Glutamatergic neuron (in vitro differentiated cells): ENCODE results near the gene RPS6KA2. TPM values are rescaled to one million over a fixed set of nuclear protein-coding genes. Genes with fewer than 3 reads are reported as not detected.

Experiments
- DNase-seq: peaks from one replicate; pipeline ENCODE4 v3.0.0; 2022
- H3K27ac Mint-ChIP-seq: one replicate; pipeline ENCODE4 v1.8.0; 2020; ENCODE audit warnings: mild to moderate bottlenecking, mixed read lengths, inconsistent platforms; ENCODE audit not compliant: unreplicated experiment
- H3K27me3 Mint-ChIP-seq: one replicate; pipeline ENCODE4 v1.8.0; 2020; ENCODE audit warnings: mild to moderate bottlenecking, moderate library complexity, mixed read lengths, inconsistent platforms; ENCODE audit not compliant: unreplicated experiment
- H3K36me3 Mint-ChIP-seq: one replicate; pipeline ENCODE4 v1.8.0; 2020; ENCODE audit warnings: mild to moderate bottlenecking, mixed read lengths, inconsistent platforms; ENCODE audit not compliant: unreplicated experiment
- H3K4me1 Mint-ChIP-seq: one replicate; pipeline ENCODE4 v1.8.0; 2020; ENCODE audit warnings: mild to moderate bottlenecking, low read depth, mixed read lengths, inconsistent platforms; ENCODE audit not compliant: unreplicated experiment
- H3K4me3 Mint-ChIP-seq: one replicate; pipeline ENCODE4 v1.8.0; 2020; ENCODE audit warnings: mild to moderate bottlenecking, mixed read lengths, inconsistent platforms; ENCODE audit not compliant: unreplicated experiment
- H3K9me3 Mint-ChIP-seq: one replicate; pipeline ENCODE4 v1.8.0; 2020; ENCODE audit warnings: mild to moderate bottlenecking, moderate library complexity, mixed read lengths, inconsistent platforms; ENCODE audit not compliant: unreplicated experiment
- total RNA-seq: library from RNA; stranded (reverse); fragmentation: NEBNext Ultra II Directional; extraction: Animal tissue kit (Norgen Biotek cat#: 25700); gene quantifications from one replicate; pipeline ENCODE4 v1.2.1, GENCODE V29; 2021; ENCODE audit not compliant: unreplicated experiment
- TF ChIP-seq, protein P1 (sequence below): fragments of 200-600 bp; sonication (generic); IDR thresholded peaks from one replicate; pipeline ENCODE4 v1.5.0; 2021; ENCODE audit not compliant: partially characterized antibody, unreplicated experiment

RPS6KA2 gene
- total RNA-seq, 1 donor from 2014 or later: 109 TPM

DNA sequence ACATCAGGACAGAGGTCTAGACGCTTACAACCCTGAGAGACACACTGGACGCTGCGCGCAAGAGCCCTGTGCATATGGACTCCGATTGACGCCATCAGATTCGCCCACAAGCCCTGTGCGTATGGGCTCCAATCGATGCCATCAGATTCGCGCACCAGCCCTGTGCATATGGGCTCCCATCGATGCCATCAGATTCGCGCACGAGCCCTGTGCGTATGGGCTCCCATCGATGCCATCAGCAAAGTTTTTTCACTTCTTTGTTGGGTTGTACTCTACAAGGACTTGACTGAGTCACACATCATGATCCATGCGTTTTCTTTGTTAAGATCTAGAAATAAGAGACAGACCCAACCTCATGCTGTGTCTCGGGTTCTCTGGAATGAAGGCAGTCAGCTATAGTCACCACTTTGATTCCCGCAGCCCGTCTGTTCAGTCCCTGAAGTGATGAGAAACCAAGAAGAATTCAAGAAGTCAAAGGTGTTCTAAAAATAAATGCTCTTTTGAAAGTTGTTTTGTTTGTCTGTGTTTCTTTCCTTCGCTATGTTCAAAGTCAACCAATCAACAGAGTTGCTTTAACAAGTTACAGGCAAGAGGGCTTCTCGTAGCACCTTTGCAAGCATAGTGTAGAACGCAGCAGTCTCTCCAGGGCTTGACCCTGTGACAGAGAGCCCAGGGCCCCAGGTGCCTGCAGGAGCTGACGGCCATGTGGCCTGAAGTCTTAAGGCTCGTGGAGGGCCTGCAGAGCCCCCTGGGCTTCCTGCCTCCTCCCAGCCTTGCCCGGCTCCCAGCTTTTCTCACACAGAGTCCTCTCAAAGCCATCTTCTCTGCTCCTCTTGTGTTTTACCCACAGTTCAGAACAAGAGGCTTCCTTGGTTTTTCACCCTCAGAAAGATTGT, 7.9 kb downstream of the RPS6KA2 start:
- no peak for DNase-seq
- TF ChIP-seq, protein P1, sequence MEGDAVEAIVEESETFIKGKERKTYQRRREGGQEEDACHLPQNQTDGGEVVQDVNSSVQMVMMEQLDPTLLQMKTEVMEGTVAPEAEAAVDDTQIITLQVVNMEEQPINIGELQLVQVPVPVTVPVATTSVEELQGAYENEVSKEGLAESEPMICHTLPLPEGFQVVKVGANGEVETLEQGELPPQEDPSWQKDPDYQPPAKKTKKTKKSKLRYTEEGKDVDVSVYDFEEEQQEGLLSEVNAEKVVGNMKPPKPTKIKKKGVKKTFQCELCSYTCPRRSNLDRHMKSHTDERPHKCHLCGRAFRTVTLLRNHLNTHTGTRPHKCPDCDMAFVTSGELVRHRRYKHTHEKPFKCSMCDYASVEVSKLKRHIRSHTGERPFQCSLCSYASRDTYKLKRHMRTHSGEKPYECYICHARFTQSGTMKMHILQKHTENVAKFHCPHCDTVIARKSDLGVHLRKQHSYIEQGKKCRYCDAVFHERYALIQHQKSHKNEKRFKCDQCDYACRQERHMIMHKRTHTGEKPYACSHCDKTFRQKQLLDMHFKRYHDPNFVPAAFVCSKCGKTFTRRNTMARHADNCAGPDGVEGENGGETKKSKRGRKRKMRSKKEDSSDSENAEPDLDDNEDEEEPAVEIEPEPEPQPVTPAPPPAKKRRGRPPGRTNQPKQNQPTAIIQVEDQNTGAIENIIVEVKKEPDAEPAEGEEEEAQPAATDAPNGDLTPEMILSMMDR: no peak
- peaks cover 6% of the 10 kb centered on the region for H3K27me3 Mint-ChIP-seq
- H3K36me3 Mint-ChIP-seq: peaks cover 13% of the 10 kb centered on the region
- no peak overlapping the region for H3K4me3 Mint-ChIP-seq
- H3K9me3 Mint-ChIP-seq: peaks cover 4% of the 10 kb centered on the region
- peaks cover 28% of the 10 kb centered on the region for H3K4me1 Mint-ChIP-seq
- no peak overlapping the region for H3K27ac Mint-ChIP-seq

DNA sequence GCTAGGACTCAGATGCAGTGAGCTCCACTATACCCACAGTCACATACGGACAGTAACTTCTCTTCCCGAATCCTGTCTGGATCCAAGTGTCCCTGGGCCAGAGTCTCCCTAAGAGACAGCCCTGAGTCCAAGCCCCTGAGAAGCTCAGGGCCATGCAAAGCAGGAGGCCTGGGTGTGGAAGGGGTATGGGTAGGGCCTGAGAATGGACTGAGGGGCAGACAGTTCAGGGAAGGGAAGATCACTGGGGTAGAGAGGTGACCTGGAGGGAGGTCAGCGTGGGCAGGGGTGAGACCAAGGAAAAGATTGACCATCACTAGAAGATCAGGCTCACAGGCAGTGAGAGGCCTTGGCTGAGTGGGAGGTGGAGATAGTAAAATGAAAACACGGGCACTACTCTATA, 8.8 kb downstream of the RPS6KA2 start:
- Mint-ChIP-seq H3K36me3 (peaks cover 13% of the 10 kb centered on the region), H3K9me3 (peaks cover 4% of the 10 kb centered on the region), H3K4me1 (peaks cover 35% of the 10 kb centered on the region), H3K27me3 (peaks cover 6% of the 10 kb centered on the region), H3K4me3 (peak overlapping the region; percentile 0), H3K27ac (no peak overlapping the region)
- no peak for DNase-seq
- TF ChIP-seq, protein P1: no peak

DNA sequence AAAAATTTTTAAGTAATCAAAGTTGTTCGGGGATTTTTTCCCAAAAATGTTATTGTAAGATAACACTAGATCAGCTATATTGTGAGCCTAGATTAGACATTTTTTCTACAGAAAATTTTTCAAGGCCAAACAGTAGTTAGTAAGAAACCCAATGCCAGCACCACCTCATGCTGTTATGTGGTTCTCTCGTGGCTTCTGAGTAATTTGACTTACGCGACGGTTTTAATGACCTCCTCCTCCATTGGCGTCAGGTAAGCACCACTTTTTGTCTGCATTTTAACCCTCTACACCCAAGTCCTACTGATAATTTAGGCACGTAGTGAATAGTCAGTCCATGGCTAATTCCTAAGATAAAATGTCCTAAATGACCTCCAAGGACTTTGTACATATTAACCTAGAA, 9.7 kb downstream of the RPS6KA2 start:
- Mint-ChIP-seq H3K27me3 (peaks cover 6% of the 10 kb centered on the region), H3K4me3 (no peak overlapping the region), H3K4me1 (peaks cover 44% of the 10 kb centered on the region), H3K9me3 (peaks cover 4% of the 10 kb centered on the region), H3K36me3 (peaks cover 13% of the 10 kb centered on the region), H3K27ac (no peak overlapping the region)
- no peak for DNase-seq
- TF ChIP-seq, protein P1: no peak

DNA sequence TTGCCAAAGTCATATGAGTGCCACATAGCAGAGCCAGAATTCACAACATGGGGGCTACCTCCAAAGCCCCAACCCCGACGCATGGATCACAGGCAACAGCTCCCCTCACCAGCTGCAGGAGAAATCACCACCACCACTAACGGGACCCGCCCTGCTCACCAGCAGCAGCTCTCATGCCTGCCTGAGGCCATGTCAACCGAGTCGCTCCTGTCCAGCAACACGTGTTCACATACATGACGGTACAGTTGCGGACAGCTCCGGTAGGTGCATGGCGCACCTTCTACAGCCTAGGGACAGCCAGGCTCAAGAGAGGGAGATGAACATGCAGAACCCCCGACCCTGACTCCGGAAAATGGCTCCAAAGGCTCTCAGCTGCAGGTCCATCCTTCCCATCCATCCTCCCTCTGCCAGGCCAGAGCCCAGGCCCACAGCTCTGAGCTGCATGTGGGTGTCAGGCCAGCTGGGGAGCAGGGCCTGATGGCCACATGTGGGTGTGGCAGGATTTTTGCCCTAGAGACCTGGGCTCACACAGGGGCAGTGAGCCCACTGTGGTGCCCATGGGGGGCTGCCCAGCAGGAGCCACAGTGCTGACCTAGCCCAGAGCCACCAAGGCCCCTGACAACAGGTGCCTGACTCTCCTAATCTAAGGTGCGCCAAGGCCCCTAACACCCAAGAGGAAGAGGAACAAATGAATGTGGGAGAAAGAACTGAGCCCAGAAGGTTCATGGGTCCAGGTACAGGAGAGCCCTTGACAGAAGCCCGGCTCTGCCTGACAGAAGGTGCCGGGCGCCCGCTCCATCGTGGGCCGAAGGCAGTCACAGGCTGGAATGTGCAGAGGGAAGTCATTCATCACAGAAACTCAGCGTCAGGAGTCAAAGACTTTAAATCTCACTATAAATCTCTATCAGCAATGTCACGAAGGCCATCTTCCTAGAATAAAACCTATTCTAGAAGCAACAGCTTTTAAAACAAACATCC, 10.5 kb downstream of the RPS6KA2 start:
- Mint-ChIP-seq H3K4me3 (no peak overlapping the region), H3K27ac (no peak overlapping the region), H3K9me3 (peaks cover 4% of the 10 kb centered on the region), H3K36me3 (peaks cover 13% of the 10 kb centered on the region), H3K4me1 (peaks cover 44% of the 10 kb centered on the region), H3K27me3 (peaks cover 6% of the 10 kb centered on the region)
- DNase-seq: no peak
- TF ChIP-seq, protein P1: no peak
